Caco-2 (cell line): Measurements from ENCODE around the gene SHTN1. TPM values are rescaled to one million over a fixed set of nuclear protein-coding genes. Genes with fewer than 3 reads are reported as not detected.

Source experiments
- BruUV-seq: library from RNA; stranded (reverse); fragments of 400-500 nt; replicated peaks from 2 replicates; lab custom pipeline; 2021; lab: Mats Ljungman, UMichigan
- CTCF ChIA-PET: fragments of 300-600 bp; sonication (Branson Sonifier 250); formaldehyde crosslinking; loops from one replicate; lab custom pipeline; 2022; ENCODE audit warnings: antibody characterized with exemption; lab: Charles Lee
- POLR2A ChIA-PET: fragments of 300-600 bp; sonication (Branson Sonifier 250); formaldehyde crosslinking; loops from one replicate; lab custom pipeline; 2022; ENCODE audit warnings: antibody characterized with exemption; lab: Charles Lee
- DNase-seq, 2 experiments: peaks; one replicate each; pipeline versions ENCODE4 v3.0.0 to v3.0.0-alpha.2; 2020 to 2022
- H3K27me3 ChIP-seq: replicated peaks from 2 replicates; pipeline ENCODE4 v1.6.0; 2011; ENCODE audit warnings: low read length; ENCODE audit not compliant: control insufficient read depth, insufficient read depth
- H3K36me3 ChIP-seq: 2 replicates; pipeline ENCODE4 v1.5.1; 2011; ENCODE audit warnings: low read length; ENCODE audit not compliant: control insufficient read depth, insufficient read depth
- H3K4me1 ChIP-seq: fragments of 250-450 bp; sonication (Bioruptor Pico); 2 replicates; pipeline ENCODE4 v1.5.1; 2020; ENCODE audit warnings: mild to moderate bottlenecking
- H3K4me3 ChIP-seq: 2 replicates; pipeline ENCODE4 v1.5.1; 2011; ENCODE audit warnings: low read depth, mild to moderate bottlenecking, control low read depth, low read length
- H3K9me3 ChIP-seq: fragments of 250-450 bp; sonication (Bioruptor Pico); 2 replicates; pipeline ENCODE4 v1.5.1; 2020; ENCODE audit warnings: mild to moderate bottlenecking, moderate library complexity
- H3K27ac Mint-ChIP-seq: one replicate; pipeline ENCODE4 v1.8.0; 2022; ENCODE audit warnings: mixed read lengths; ENCODE audit not compliant: unreplicated experiment
- H3K27me3 Mint-ChIP-seq: one replicate; pipeline ENCODE4 v1.8.0; 2022; ENCODE audit warnings: mixed read lengths; ENCODE audit not compliant: insufficient read depth, unreplicated experiment
- H3K36me3 Mint-ChIP-seq: one replicate; pipeline ENCODE4 v1.8.0; 2022; ENCODE audit warnings: mild to moderate bottlenecking, mixed read lengths; ENCODE audit not compliant: insufficient read depth, unreplicated experiment
- H3K4me1 Mint-ChIP-seq: one replicate; pipeline ENCODE4 v1.8.0; 2022; ENCODE audit warnings: low read depth, mixed read lengths; ENCODE audit not compliant: unreplicated experiment
- H3K4me3 Mint-ChIP-seq: one replicate; pipeline ENCODE4 v1.8.0; 2022; ENCODE audit warnings: mild to moderate bottlenecking, moderate library complexity, mixed read lengths; ENCODE audit not compliant: unreplicated experiment
- H3K9me3 Mint-ChIP-seq: one replicate; pipeline ENCODE4 v1.8.0; 2022; ENCODE audit warnings: mixed read lengths; ENCODE audit not compliant: unreplicated experiment
- CTCF ChIP-seq, 2 experiments: fragments of 200-600 bp in 1 of 2; IDR thresholded peaks; 1 replicate in 1 of 2; 2 replicates in 1 of 2; pipeline versions ENCODE4 v1.5.1 to v1.8.0; 2011 to 2022; ENCODE audit warnings: antibody characterized with exemption in 1 of 2, control low read depth in 1 of 2, inconsistent platforms in 1 of 2, low read depth in 1 of 2, low read length in 1 of 2, mild to moderate bottlenecking in 1 of 2, moderate library complexity in 1 of 2; ENCODE audit not compliant: insufficient read depth in 1 of 2, severe bottlenecking in 1 of 2, unreplicated experiment in 1 of 2
- intact Hi-C: fragments of 100-400 bp; cut with micrococcal nuclease; formaldehyde crosslinking; loops from one replicate; pipeline ENCODE4 v1.10.0; 2022; ENCODE audit not compliant: unreplicated experiment
- total RNA-seq: library from RNA; stranded (reverse); gene quantifications from 2 replicates; pipeline ENCODE4 v1.2.3, GENCODE V29; 2022

Gene SHTN1
- total RNA-seq, 1 experiment from 2014 or later = 80.8 TPM

- Histone ChIP-seq H3K4me3 (no peak overlapping the region), H3K9me3 (peaks cover 10% of the 10 kb centered on the region; the same call in 1 of the 2 replicates), H3K27me3 (no peaks in the 10 kb centered on the region), H3K36me3 (no peaks in the 10 kb centered on the region), H3K4me1 (no peaks in the 10 kb centered on the region; the same call in 1 of the 2 replicates)
- no peak for DNase-seq
- ChIA-PET POLR2A (no interaction called here), CTCF (no interaction called here)
- Mint-ChIP-seq H3K27ac (no peak overlapping the region), H3K4me3 (no peak overlapping the region), H3K27me3 (no peaks in the 10 kb centered on the region), H3K36me3 (no peaks in the 10 kb centered on the region), H3K4me1 (peaks cover 2% of the 10 kb centered on the region), H3K9me3 (peaks cover 14% of the 10 kb centered on the region)
- TF ChIP-seq CTCF (IDR thresholded peaks at IDR 0.05; ENCODE audit: insufficient read depth in 1 of 2, low read depth in 1 of 2, low read length in 1 of 2, severe bottlenecking in 1 of 2, unreplicated experiment in 1 of 2) = no peak
- BruUV-seq = no TSS peak
- intact Hi-C loops = no loop called here
These were observed 147.8 kb downstream of the SHTN1 start for GRCh38 chr10:116857156-116857555.

- Mint-ChIP-seq H3K9me3 (peaks cover 14% of the 10 kb centered on the region), H3K27ac (no peak overlapping the region), H3K36me3 (peaks cover 8% of the 10 kb centered on the region), H3K4me3 (no peak overlapping the region), H3K27me3 (peaks cover 3% of the 10 kb centered on the region), H3K4me1 (peaks cover 10% of the 10 kb centered on the region)
- Histone ChIP-seq H3K4me3 (no peak overlapping the region), H3K27me3 (no peaks in the 10 kb centered on the region), H3K36me3 (no peaks in the 10 kb centered on the region), H3K9me3 (peaks cover 9% of the 10 kb centered on the region; the same call in 1 of the 2 replicates), H3K4me1 (no peaks in the 10 kb centered on the region)
- POLR2A ChIA-PET = no interaction called here
- intact Hi-C loops = no loop called here
- TF ChIP-seq CTCF (IDR thresholded peaks at IDR 0.05; ENCODE audit: insufficient read depth in 1 of 2, low read depth in 1 of 2, low read length in 1 of 2, severe bottlenecking in 1 of 2, unreplicated experiment in 1 of 2) = no peak
- no TSS peak for BruUV-seq
- no peak for DNase-seq
- CTCF ChIA-PET = interaction anchor here (1.2 kb wide), 1 partner anchor 321 kb away, joined by 3 read pairs; no protein-coding TSS in a partner anchor
These were observed 151.3 kb downstream of the SHTN1 start for GRCh38 chr10:116853701-116854100.

GRCh38 chr10:116853287-116853686, 151.7 kb downstream of the SHTN1 start:
- Mint-ChIP-seq H3K36me3 (peaks cover 12% of the 10 kb centered on the region), H3K27ac (no peak overlapping the region), H3K9me3 (peaks cover 12% of the 10 kb centered on the region), H3K27me3 (peaks cover 3% of the 10 kb centered on the region), H3K4me1 (peaks cover 11% of the 10 kb centered on the region), H3K4me3 (no peak overlapping the region)
- ChIA-PET POLR2A (no interaction called here), CTCF (interaction anchor here (1.2 kb wide), 1 partner anchor 322 kb away, joined by 3 read pairs; no protein-coding TSS in a partner anchor)
- no peak for TF ChIP-seq CTCF (IDR thresholded peaks at IDR 0.05; ENCODE audit: insufficient read depth in 1 of 2, low read depth in 1 of 2, low read length in 1 of 2, severe bottlenecking in 1 of 2, unreplicated experiment in 1 of 2)
- Histone ChIP-seq H3K36me3 (no peaks in the 10 kb centered on the region), H3K4me1 (no peaks in the 10 kb centered on the region), H3K4me3 (no peak overlapping the region), H3K27me3 (no peaks in the 10 kb centered on the region), H3K9me3 (0 out of 2 replicates have a peak, but pooled peaks cover 5% of the 10 kb centered on the region)
- no TSS peak for BruUV-seq
- no peak for DNase-seq
- intact Hi-C loops = no loop called here
